Ammon's horn (tissue), 1 donor: Measurements from ENCODE around the gene CUL7.

Experiments used
- DNase-seq: peaks from one replicate; pipeline ENCODE4 v3.0.0-alpha.2; 2016; ENCODE audit warnings: low spot score

Gene CUL7

DNA sequence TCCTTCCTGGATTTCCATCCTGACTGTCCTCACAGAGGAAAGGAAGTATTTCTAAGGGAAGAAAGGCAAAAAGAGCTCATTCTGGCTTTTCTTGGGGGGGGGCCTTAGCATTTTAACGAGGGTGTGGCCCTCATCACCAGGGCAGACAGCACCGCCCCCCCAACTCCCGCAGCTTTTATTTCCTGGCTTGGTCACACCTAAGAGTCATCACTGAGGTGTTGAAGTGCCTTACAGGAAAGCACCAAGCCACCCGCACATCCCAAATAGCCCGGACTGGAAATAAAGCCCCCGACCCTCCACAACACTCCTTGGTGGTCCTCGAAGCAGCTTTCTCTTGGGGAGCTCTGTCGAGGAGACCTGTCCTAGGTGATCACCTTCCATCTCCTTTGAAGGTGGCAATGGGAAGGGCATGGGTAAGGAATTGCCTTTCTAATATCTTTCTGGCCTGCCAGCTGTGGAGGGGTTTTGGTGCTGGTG lies 23.7 kb upstream of the CUL7 start:
- no peak for DNase-seq

GRCh38 chr6:43076464-43077332 lies 23.0 kb upstream of the CUL7 start:
- DNase-seq, result no peak

DNA sequence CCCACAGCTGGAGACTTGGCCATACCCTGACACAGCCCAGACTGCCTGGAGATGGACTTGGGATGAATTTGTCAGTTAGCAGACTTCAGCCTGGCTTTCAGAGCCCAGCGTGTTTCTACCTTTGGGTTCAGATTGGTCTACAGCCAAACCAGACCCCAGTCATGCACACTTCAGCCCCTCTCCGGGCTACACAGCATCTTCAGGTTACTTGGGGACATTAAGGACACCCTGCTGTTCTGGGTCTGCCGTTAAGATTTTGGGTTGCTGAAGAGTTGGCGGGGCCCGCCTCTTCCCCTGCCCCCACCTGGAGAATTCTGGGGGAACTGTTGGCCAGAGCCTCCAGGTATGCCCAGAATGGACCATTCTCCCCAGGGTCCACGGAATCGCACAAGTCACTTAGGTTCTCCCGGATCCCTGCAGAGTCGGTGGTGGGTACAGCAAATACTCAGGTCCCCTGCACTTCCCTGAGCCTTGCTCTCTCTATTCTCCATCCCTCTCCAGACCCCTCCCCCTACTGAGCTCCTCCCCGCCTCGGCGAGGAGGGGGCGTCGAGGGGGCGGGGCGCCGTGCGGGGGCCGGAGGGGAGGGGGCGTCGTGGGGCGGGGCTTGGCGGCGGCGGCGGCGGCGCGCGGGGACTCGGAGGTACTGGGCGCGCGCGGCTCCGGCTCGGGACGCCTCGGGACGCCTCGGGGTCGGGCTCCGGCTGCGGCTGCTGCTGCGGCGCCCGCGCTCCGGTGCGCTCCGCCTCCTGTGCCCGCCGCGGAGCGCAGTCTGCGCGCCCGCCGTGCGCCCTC lies 22.2 kb upstream of the CUL7 start, which contains the start of gene PTK7:
Gene PTK7, plus strand, starts transcription at position 645 of the 794 bp plus-strand sequence. CDS start 175 bp downstream, outside the sequence.
- peak; percentile 33 for DNase-seq

- DNase-seq, result no peak
Observed at GRCh38 chr6:43074847-43075669, 21.4 kb upstream of the CUL7 start.

GRCh38 chr6:43070028-43070632 lies 16.5 kb upstream of the CUL7 start:
- DNase-seq, result no peak

GRCh38 chr6:43062818-43063217 lies 9.2 kb upstream of the CUL7 start:
- no peak for DNase-seq

DNA sequence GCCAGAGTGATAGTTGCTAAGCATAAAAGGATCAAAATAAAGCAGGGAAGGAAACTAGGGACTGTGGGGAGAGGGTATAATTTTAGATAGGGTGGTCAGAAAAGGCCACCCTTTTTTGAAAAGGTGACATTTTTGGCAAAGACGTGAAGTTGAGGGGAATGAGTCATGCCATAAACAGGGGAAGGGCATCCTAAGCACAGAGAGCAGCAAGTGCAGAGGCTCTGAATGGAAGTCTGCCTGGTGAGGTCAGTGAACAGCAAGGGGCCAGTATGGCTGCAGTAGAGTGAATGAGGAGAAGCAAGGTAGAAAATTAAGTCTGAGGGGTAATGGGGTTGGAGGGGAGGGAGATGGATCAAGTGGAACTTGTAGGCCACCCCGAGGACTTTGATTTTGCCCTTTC lies 8.2 kb upstream of the CUL7 start:
- no peak for DNase-seq

GRCh38 chr6:43060755-43061633 lies 7.3 kb upstream of the CUL7 start:
- DNase-seq, result no peak

- DNase-seq, result no peak
Observed at GRCh38 chr6:43060034-43060754, 6.5 kb upstream of the CUL7 start.

- DNase-seq, result peak; percentile 99
Observed at GRCh38 chr6:43059168-43060033, 5.8 kb upstream of the CUL7 start, which contains the start of the genes KLC4 and MRPL2. Gene KLC4, plus strand, starts transcription at chr6:43059631. Its CDS starts 1,705 bp downstream, at chr6:43061336. Gene MRPL2, minus strand, starts transcription at chr6:43059434. Its CDS starts 53 bp downstream, at chr6:43059381.

GRCh38 chr6:43058531-43058930 lies 4.9 kb upstream of the CUL7 start:
- no peak for DNase-seq

GRCh38 chr6:43055966-43056365 lies 2.3 kb upstream of the CUL7 start:
- no peak for DNase-seq

GRCh38 chr6:43054206-43054943 lies 724 bp upstream of the CUL7 start:
- no peak for DNase-seq

GRCh38 chr6:43052842-43053544 lies 658 bp downstream of the CUL7 start:
- DNase-seq, result no peak

DNA sequence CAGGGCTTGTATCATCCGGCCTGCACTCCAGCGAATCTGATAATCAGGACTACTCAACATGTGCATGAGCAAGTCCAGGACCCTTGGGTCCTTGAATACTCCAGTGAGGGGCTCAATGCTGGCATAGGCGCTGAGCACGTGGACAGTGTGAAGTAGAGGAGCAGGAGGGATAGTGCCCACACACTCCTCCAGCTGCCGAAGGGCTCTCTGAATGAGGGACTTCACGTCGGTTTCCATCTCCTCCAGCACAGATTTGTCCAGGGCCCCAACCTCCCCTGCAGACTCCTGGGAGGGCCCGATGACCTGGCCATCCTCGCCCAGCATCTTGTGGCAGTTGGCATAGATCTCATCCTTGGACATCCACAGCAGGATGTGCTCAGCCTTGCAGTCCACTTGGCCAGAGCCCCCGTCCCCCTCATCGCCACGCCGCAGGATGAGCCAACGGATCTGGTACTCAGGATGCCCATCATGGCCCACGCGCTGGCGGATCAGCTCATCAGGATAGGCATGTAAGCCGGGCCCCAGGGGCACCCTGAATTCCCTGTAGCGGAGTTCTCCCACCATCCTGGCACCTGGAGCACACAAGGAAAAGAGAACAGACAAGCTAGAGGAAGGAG lies 1.3 kb downstream of the CUL7 start:
- DNase-seq, result no peak

DNA sequence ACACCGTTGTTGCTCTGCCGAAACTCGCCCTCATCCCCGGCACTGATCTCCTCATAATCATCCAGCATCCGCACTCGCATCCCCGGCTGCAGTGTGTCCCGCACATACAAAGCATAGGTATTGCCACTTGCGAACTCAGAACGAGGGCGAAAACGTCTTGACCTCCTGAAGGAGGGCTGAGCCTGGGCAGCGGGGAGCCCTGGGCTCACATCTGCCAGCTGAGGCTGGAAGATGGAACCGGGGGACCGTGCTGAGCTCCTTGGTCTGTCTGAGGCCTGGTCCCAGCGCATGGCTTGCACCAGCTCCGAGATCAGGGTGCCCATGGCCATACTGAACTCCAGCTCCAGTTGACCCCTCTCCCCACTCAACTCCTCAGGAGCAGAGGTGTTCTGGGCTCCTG lies 2.7 kb downstream of the CUL7 start:
- DNase-seq, result no peak

GRCh38 chr6:43047998-43048397 lies 5.7 kb downstream of the CUL7 start:
- DNase-seq, result no peak
